HUDEP-2 (cell line): ENCODE data around the gene KCNV2.
"Not testable (repeated sequence)": the region's sequence is repeated elsewhere in the genome, so short reads cannot be mapped to it uniquely, and the experiment has no call there.

Experiments used
- DNase-seq, 76 experiments: peaks; one replicate each; lab custom pipeline; 2025; ENCODE audit not compliant: unreplicated experiment in 76 of 76; lab: John Stamatoyannopoulos, UW

KCNV2 gene

GRCh38 chr9:2717385-2717784 lies at the start of gene KCNV2:
Gene KCNV2, plus strand, starts transcription at chr9:2717510. Its CDS starts 230 bp downstream, at chr9:2717740.
- no peak for DNase-seq

- DNase-seq = no peak
Measured at GRCh38 chr9:2673161-2673560, 44.1 kb upstream of the KCNV2 start.

DNA sequence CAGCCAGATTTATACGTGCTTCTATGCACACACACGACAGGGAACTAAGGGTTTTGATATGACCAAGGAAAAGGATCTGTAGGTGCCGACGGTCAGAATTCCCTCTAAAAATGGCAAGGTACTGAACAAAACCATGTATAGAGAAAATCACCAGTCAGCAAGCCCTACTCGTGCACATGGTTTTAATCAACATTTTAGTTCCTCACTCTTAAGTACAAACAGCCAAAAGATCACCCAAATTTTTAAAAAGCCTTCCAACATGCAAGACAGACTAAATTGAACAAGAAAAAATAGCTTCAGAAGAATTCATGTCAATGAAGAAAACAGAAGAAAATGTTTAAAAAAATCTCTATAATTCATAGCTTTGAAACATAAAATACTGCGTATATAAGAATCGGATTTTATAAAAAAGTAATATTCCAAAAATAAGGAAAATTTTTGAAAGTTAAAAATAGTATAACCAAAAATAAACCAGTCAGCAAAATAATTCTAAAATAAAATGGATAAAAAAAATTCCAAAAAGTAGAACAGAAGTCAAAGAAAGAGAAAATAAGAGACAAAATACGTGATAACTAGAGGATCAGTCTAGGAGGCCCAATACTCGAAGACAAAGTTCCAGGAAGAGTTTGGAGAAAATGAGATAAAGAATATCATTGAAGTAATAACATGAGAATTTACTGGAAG lies 43.0 kb upstream of the KCNV2 start:
- no peak for DNase-seq

DNA sequence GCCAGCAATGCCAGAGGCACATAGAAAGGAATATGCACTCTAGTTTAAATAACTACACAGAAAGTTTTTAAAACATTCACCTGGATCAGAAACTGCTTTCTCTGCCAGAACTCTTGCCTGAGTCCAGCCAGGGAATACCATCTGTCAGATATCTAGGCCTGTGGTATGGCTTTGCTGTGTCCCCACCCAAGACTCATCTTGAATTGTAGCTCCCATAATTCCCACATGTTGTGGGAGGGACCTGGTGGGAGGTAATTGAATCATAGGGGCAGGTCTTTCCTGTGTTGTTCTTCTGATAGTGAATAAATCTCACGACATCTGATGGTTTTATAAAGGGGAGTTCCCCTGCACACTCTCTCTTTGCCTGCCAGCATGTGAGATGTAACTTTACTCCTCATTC lies 41.5 kb upstream of the KCNV2 start:
- DNase-seq = no peak

- DNase-seq = no peak
Measured at GRCh38 chr9:2676466-2676865, 40.8 kb upstream of the KCNV2 start.

- DNase-seq = no peak
Measured at GRCh38 chr9:2677915-2678889, 39.1 kb upstream of the KCNV2 start.

DNA sequence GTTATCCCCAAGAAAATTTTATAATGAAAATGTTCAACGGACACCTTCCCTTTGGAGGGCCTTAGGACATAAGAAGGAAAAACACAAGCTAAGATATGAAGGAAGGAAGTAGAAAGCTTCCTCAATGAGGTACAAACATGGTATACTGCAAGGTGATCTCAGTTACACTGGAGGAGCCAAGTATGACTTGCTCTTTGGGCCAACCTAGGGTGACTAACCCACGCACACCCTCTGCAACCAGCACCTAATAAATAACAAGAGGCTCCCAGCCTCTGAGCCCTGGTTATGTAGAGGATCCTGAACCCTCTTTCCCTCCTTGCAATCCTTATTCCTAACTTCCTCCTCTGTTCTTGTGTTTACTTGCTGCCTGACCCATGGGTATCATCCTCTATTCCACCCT lies 38.3 kb upstream of the KCNV2 start:
- no peak for DNase-seq

GRCh38 chr9:2681981-2682380 lies 35.3 kb upstream of the KCNV2 start:
- DNase-seq = no peak

DNA sequence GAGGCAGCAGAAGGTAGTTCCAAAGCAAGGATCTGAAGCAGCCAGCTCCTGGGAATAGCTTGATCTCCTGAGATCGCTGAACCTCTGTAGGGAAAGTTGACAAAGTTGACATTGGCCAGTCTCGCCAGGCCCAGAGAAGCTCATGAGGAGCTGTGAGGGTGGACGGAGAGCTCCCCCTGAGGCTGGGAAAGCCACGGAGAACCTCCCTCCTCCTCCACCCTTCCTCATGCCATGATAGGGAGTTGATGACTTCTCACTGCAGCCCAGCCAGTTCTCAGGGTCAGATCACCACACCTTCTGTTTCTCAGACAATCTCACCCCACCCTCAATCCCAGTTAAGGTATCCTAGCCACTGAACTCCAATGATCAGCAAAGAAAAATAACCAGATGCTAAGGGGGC lies 30.4 kb upstream of the KCNV2 start:
- no peak for DNase-seq

- no peak for DNase-seq
Measured at GRCh38 chr9:2688636-2689035, 28.7 kb upstream of the KCNV2 start.

GRCh38 chr9:2691212-2691611 lies 26.1 kb upstream of the KCNV2 start:
- DNase-seq = no peak

DNA sequence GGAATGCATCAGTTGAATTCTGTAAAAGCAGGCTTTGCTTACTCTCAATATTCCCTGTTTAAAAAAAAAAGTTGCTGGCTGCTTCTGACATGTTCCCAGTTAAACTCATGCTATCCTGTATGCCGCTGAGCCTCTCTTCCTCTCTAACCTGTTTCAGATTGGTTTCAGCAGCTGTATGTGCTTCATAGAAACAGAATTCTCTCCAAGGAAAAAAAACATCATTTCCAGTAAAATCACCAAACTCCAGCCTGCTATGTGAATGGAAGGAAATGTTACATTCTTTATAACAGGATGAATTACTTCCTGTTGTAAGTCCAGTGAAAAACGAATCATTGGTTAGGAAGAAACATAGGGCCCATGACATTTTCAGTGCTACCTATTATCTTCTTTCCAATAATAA lies 25.7 kb upstream of the KCNV2 start:
- no peak for DNase-seq

DNA sequence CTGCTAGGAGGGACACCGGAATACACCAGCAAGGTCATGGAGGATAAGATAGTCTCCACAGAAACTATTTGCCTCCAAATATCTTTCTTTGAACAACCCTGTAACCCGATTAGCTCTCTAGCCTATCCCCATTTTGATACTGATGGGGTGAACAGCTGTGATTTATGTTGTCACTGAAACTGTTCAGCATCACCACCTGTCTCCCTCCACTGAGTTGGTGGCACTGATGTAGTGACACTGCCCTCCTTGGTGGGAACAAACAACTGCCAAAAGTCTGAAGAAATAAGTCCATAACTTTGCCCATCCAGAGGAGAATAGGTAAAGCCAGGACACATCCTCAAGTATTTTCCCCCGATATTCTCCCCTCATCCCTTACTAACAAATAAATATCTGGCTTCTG lies 24.3 kb upstream of the KCNV2 start:
- DNase-seq = no peak

GRCh38 chr9:2697492-2697891 lies 19.8 kb upstream of the KCNV2 start:
- no peak for DNase-seq

DNA sequence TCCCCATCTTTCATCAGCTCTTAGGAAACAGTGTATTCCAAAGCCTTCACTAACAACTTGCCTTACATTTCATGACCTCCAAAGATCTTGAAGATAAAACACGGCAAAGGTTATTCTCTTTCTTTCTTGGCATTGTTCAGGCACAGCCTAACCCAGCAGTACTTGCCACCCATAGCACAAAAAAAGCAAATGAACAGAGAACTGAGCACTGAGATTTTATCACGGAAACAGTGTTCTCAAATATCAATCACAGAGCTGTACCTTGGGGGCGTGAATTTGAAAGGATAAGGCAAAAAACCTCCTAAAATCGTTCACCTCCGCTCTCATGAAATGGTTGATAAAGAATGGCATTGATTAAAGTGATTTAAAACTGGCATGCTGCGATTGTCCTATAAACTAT lies 16.9 kb upstream of the KCNV2 start:
- no peak for DNase-seq

GRCh38 chr9:2700909-2701550 lies 16.3 kb upstream of the KCNV2 start:
- DNase-seq = no peak

DNA sequence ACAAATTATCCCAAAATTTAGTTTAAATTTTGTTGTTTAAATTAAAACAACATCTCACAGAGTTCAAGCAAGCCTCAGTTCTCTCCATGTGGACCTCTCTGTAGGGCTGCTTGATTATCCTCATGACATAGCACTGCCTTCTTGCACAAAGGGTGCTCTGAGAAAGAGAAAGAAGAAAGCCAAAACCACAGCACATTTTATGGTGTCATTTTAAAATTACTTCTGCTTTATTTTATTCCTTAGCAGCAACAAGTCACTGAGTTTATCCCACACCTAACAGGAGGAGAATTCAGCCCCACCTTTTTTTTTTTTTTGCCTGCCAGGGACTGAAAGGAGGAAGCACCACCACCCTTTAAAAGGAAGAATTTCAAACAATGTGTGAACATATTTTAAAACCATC lies 12.8 kb upstream of the KCNV2 start:
- DNase-seq = no peak

GRCh38 chr9:2707256-2707655 lies 10.1 kb upstream of the KCNV2 start:
- DNase-seq = not testable (repeated sequence)

DNA sequence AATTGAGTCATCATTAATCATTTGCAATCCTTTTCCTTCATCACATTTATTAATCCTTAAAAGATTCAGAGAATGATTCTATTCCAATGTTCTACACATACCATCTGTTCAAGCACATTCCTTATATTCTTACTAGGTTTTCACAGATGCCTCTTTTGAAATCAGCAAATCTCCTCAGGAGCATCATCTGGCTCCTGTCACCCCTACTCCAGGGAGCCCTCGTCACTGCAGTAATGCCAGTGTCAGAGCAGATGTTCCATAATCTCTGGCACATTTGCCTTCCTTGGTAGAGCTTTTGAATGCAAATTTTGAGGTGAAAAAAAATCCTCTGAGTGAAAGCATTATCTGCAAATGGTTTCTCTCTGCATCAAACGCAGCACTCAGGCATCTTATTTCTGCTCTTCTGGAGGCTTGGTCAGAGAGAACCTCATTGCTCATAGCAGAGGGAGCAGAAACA lies 7.6 kb upstream of the KCNV2 start:
- DNase-seq = no peak

- DNase-seq = no peak
Measured at GRCh38 chr9:2711716-2712115, 5.6 kb upstream of the KCNV2 start.

GRCh38 chr9:2718001-2718697 lies 839 bp downstream of the KCNV2 start:
- no peak for DNase-seq
